Hindlimb muscle (tissue), 1 donor: Measurements from ENCODE around the gene PDGFRB. TPM values are rescaled to one million over a fixed set of nuclear protein-coding genes. Genes with fewer than 3 reads are reported as not detected.

ENCODE experiments used
- DNase-seq: peaks from one replicate; pipeline ENCODE4 v3.0.0-alpha.2; 2013
- polyA plus RNA-seq: library from polyadenylated mRNA; unstranded; fragments of 120-200 nt; gene quantifications from one replicate; pipeline ENCODE4 v1.2.1, GENCODE V29; 2013; ENCODE audit not compliant: insufficient read length

The PDGFRB gene
- polyA plus RNA-seq, 1 donor: 174 TPM

DNA sequence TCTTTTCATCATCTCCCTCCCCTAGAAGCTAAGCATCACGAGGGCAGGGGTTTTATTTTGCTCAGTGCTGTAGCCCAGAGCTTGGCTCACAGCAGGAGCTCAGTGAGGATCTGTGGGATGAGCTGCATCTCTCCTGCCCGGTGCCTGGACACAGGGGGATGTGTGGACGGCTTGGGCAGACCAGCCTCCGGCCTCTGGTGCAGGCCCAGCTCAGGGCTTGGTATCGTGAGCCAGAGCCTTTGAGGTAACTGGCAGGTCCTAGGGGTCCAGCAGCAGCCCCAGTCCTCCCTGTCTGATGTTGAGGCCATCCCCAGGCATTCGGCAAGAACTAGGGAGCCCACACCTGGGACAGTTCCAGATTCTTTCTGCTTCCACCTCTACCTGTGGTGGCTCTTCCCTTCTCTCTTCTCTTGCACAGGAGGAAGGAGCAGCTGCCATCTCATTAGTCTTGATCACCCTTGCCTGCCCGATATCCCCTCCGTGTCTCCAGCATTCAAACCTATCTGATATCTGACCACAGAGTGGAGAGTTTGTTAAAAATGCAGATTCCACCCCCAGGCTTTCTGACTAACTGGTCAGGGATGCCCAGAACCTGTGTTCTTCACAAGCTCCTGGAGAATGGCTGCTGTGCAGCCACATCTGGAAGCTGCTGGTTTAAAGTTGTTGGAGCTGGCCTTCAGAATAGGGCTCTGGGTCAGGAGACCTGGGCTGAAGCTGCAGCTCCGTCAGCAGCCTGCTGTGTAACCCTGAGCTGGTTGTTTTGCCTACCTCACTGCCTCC lies 26.3 kb upstream of the PDGFRB start:
- DNase-seq: no peak

- no peak for DNase-seq
These were observed 25.4 kb upstream of the PDGFRB start for GRCh38 chr5:150181027-150181426.

DNA sequence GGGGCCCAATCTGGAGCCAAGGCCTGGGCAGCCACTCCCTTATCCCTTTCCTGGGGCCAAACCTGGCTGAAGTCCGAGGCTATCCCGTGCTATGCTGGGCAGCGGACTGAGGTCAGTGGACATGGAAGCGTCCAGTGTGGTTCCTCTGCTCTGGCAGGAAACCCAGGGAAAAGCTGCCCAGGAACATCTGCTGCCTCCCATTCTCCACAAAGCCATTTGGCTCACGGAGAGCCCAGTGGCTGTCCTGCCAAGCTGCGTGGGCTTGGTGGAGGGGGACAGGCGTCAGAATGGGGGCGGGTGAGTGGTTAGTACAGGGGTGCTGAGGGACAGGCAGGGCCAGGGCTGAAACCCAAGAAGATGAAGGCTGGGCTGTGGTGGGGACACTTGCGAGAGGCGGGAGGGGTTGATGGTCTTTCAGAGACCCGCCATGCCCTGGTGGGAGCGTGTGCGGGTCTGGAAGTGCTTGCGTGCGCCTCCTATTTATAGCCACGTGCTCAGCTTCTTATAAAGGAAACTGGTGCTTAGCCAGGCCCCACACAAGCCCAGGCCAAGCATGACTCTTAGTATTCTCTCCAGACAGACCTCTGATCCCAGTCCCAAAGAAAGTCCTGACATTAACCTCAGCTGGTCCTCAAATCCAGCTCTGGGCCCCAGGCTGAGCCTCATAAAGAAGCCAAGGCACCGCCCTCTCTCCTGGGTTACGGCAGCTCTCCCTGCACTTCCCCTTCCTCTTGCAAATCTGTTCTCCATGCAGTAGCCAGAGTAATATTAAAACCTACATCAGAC lies 24.8 kb upstream of the PDGFRB start:
- DNase-seq: peak; percentile 88

GRCh38 chr5:150179019-150179620 lies 23.5 kb upstream of the PDGFRB start:
- no peak for DNase-seq

GRCh38 chr5:150178262-150178661 lies 22.6 kb upstream of the PDGFRB start:
- DNase-seq: no peak

GRCh38 chr5:150177721-150178120 lies 22.1 kb upstream of the PDGFRB start:
- DNase-seq: no peak

- no peak for DNase-seq
These were observed 21.3 kb upstream of the PDGFRB start for GRCh38 chr5:150176745-150177477.

- DNase-seq: no peak
These were observed 19.9 kb upstream of the PDGFRB start for GRCh38 chr5:150175536-150175935.

GRCh38 chr5:150175076-150175475 lies 19.4 kb upstream of the PDGFRB start:
- no peak for DNase-seq

- DNase-seq: no peak
These were observed 18.6 kb upstream of the PDGFRB start for GRCh38 chr5:150174285-150174684.

DNA sequence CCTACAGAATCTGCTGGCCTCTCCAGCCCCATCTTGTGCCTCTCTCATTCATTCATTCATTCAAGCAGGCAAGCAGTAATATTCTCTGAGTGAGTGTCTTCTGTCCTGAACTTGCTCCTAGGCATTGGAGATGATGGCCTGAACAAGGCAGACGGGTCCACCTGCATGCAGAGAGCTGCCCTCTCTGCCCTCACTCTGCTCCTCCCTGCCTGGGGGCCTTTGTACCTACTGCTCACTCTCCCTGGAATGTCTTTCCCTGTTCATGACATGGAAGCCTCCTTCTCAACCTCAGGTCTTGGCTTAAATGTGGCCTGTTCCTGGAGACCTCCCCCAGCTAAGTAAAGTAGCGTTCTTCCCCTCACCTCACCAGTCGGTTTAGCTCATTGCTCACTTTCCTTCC lies 17.5 kb upstream of the PDGFRB start:
- no peak for DNase-seq

- no peak for DNase-seq
These were observed 16.9 kb upstream of the PDGFRB start for GRCh38 chr5:150172556-150172955.

- no peak for DNase-seq
These were observed 16.5 kb upstream of the PDGFRB start for GRCh38 chr5:150172145-150172544.

GRCh38 chr5:150168864-150169263 lies 13.2 kb upstream of the PDGFRB start:
- no peak for DNase-seq

DNA sequence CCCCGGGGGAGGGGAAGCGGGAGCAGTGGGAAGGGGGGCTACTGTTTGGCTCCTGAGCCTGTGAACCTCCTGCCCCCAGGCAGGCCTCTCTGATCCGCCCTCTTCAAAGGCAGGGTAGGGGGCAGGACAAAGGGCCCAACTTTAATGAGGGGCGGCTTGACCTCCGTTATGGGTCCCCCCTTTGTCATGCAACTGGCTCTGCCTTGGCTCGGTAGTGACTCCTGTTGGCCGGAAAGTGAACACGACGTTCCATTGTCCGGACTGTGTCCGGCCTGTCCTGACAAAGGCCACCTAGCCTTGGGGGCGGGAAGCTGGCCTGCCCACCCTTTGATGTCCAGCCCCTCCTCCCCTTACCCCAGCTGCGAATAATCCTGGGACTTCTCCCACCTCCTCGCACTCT lies 12.3 kb upstream of the PDGFRB start:
- no peak for DNase-seq

DNA sequence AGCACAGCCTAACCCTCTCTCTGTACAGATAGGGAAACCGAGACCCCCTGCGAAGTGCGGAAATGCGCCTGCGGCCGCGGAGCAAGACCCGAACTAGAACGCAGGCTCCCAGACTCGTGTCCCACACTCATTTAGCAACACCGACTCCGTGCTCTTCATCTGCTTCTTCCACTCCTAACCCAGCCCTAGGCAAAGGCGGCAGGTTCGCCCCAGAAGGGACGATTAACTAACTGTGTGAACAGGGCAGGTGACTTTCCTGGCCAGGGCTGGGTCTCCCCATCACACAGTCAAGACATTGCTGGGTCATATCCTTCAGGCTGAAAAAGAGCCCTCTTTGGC lies 11.8 kb upstream of the PDGFRB start:
- no peak for DNase-seq

- no peak for DNase-seq
These were observed 11.2 kb upstream of the PDGFRB start, which contains the start of gene CDX1 for GRCh38 chr5:150166650-150167511. Gene CDX1, plus strand, starts transcription at chr5:150166778. Its CDS starts 99 bp downstream, at chr5:150166877.

DNA sequence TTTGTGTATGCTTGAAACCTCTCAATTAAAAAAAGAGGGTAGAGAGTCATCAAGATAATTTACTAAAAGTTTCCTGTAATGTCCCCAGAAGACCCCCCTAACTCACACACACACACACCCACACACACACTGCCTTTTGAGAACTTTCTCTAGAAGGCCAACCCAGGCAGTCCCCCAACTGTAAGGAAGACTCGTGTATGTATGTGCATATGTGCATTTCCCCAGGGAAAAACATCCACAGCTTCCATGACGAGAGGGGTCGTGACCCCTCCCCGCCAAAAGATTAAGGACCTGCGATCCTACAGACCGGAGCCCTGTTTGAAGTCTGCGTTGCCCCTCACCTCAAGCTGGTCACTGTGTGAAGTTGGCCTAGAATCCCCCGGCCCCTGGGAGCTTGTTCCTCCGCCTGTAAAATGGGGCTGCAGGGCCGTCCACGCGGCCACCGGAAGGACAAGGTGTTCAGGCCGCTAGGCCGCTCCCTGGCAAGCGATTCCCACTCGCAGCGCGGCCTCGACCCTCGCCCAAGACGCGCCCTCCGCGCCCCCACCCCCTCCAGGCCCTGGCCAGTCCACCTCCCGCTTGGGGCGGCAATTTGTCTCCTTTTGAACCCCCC lies 10.5 kb upstream of the PDGFRB start:
- DNase-seq: no peak

GRCh38 chr5:150164211-150164980 lies 8.8 kb upstream of the PDGFRB start:
- DNase-seq: peak; percentile 82

- peak; percentile 83 for DNase-seq
These were observed 8.0 kb upstream of the PDGFRB start for GRCh38 chr5:150163547-150164059.
